Prostate gland (tissue), 2 donors: ENCODE measurements around the gene ZNF496. TPM values are rescaled to one million over a fixed set of nuclear protein-coding genes. Genes with fewer than 3 reads are reported as not detected.
"Not testable (repeated sequence)": the region's sequence is repeated elsewhere in the genome, so short reads cannot be mapped to it uniquely, and the experiment has no call there.

Source experiments
- DNase-seq: peaks from one replicate; pipeline ENCODE4 v3.0.0-alpha.2; 2019; ENCODE audit warnings: low spot score
- H3K27ac ChIP-seq, 2 donors: fragments of 200-600 bp; sonication (generic); 2 replicates each; pipeline ENCODE4 v1.5.1; 2017 to 2019
- H3K27me3 ChIP-seq: fragments of 200-600 bp; sonication (generic); replicated peaks from 2 replicates; pipeline ENCODE4 v1.5.1; 2019; ENCODE audit not compliant: insufficient read depth
- H3K36me3 ChIP-seq, 2 donors: fragments of 200-600 bp; sonication (generic); 1 replicate in 1 of 2; 2 replicates in 1 of 2; pipeline versions ENCODE4 v1.5.1 to v1.8.1; 2017 to 2019
- H3K4me1 ChIP-seq: fragments of 200-600 bp; sonication (generic); replicated peaks from 2 replicates; pipeline ENCODE4 v1.5.1; 2019
- H3K4me3 ChIP-seq, 2 donors: fragments of 200-600 bp; sonication (generic); 2 replicates each; pipeline ENCODE4 v1.5.1; 2017 to 2019
- H3K9me3 ChIP-seq: fragments of 200-600 bp; sonication (generic); 2 replicates; pipeline ENCODE4 v1.5.1; 2017
- CTCF ChIP-seq, 4 experiments: fragments of 200-600 bp in 2 of 4; fragments of 450-650 bp in 2 of 4; sonication (generic) in 2 of 4; IDR thresholded peaks; 1 replicate in 3 of 4; 2 replicates in 1 of 4; pipeline ENCODE4 v1.5.1; 2016 to 2019; ENCODE audit warnings: antibody characterized with exemption in 4 of 4, mild to moderate bottlenecking in 2 of 4, moderate library complexity in 2 of 4
- POLR2A ChIP-seq: fragments of 450-650 bp; IDR thresholded peaks from one replicate; pipeline ENCODE4 v1.6.1; 2016; ENCODE audit warnings: antibody characterized with exemption, mild to moderate bottlenecking
- POLR2AphosphoS5 ChIP-seq: sonication (generic); formaldehyde crosslinking; IDR thresholded peaks from one replicate; pipeline ENCODE4 v1.6.1; 2017; ENCODE audit warnings: antibody characterized with exemption
- WGBS: methylation state at CpG from one replicate; pipeline ENCODE4 v1.1.5; 2018; 5-methylcytosine and 5-hydroxymethylcytosine counted together
- intact Hi-C: fragments of 100-400 bp; cut with DNase I; formaldehyde crosslinking; loops from one replicate; pipeline ENCODE4 v1.14.2; 2022
- total RNA-seq, 2 donors: library from RNA; depleted of rRNA; stranded (reverse); fragments of >200 nt; gene quantifications; one replicate each; pipeline ENCODE4 v1.1.0, GENCODE V29; 2016

The ZNF496 gene
- total RNA-seq, 2 donors from 2014 or later: 32.1 to 68.2 TPM

DNA sequence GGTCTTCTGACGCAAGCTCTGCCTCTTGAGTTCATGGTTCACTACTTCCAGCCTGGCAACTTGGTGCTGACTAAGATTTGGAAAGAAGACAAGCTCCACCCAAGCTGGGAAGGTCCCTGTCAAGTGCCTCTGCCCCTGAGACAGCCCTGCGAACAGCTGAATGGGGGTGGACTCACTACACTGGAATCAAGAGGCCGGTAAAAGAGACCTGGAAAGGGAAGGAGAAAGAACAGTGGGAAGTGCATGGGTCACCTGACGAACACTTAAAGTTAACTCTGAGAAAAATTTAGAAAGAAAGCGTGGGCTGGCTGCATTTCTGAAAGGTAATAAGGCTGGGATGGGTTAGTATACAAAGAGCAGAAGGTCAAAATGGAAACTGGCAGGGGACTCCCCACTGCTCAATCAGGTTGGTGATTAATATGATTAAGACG lies 26.1 kb upstream of the ZNF496 start:
- Histone ChIP-seq H3K9me3 (no peaks in the 10 kb centered on the region), H3K4me3 (no peak overlapping the region), H3K27me3 (no peaks in the 10 kb centered on the region), H3K27ac (no peak overlapping the region), H3K4me1 (no peaks in the 10 kb centered on the region), H3K36me3 (no peaks in the 10 kb centered on the region)
- WGBS: 59% methylated on average over 6 of the region's 6 CpGs
- TF ChIP-seq POLR2A (no peak), POLR2AphosphoS5 (no peak), CTCF (IDR thresholded peaks at IDR 0.05) (no peak)
- intact Hi-C loops: no loop called here
- DNase-seq: no peak

DNA sequence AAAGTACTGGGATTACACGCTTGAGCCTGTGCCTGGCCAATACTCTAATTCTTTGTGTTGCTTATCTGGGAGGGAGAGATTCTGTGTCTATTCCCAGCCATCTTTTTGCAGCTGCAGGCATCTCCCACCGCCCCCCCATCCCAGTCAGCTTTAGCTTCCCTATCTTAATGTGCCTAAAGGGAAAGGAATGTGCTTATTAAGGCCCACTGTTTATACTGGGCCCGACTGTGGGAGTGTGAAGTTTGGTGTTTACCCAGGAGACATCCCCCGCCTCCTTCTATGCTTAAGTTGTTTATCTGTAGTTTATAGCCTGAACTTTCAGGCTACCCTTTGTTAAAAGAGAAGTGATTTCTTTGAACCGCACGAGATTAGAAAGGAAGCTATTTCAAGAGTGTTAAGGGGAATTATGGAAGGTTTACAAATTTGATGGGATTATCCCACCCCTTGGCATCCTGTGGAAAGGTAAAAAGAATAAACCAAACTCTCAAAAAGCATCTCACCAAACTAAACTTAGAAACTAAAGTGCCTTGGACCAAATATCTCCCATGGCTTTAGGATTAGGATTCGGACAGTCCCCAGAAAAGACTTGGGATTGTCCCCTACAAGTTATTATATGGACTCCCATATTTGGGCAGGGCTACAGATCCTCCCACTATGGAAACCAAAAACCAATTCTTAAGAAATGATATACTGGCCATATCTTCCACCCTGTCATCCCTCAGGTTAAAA lies 25.5 kb upstream of the ZNF496 start:
- no peaks in the 10 kb centered on the region for H3K4me1 ChIP-seq
- no peaks in the 10 kb centered on the region for H3K36me3 ChIP-seq
- no peaks in the 10 kb centered on the region for H3K27me3 ChIP-seq
- TF ChIP-seq POLR2AphosphoS5 (no peak), POLR2A (no peak), CTCF (IDR thresholded peaks at IDR 0.05) (no peak)
- no peak for DNase-seq
- intact Hi-C loops: no loop called here
- H3K9me3 ChIP-seq: no peaks in the 10 kb centered on the region
- H3K4me3 ChIP-seq: no peak overlapping the region
- H3K27ac ChIP-seq: no peak overlapping the region
- 21% methylated on average over 7 of the region's 7 CpGs for WGBS

DNA sequence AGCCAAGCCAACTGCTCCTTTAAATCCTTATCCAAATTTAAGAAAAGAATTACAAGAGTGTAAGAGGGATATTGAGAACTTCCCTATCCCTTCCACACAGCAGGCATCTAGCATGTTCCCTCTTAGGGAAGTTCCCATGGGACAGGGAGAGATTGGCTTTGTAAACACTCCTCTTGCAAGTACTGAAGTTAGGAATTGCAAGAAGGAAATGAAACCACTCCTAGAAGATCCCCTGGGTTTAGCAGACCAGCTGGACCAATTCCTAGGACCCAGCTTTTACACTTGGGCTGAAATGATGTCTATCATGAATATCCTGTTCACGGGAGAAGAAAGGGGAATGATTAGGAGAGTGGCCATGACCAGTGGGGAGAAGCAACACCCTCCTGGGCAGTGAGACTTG lies 23.5 kb upstream of the ZNF496 start:
- H3K27me3 ChIP-seq, H3K36me3 ChIP-seq, H3K9me3 ChIP-seq, intact Hi-C loops, H3K4me1 ChIP-seq, H3K27ac ChIP-seq, DNase-seq, H3K4me3 ChIP-seq: not testable (repeated sequence)
- WGBS: 100% methylated on average over 1 of the region's 1 CpG

- DNase-seq: no peak
- intact Hi-C loops: no loop called here
- no peaks in the 10 kb centered on the region for H3K4me1 ChIP-seq
- H3K27me3 ChIP-seq: no peaks in the 10 kb centered on the region
- H3K9me3 ChIP-seq: no peaks in the 10 kb centered on the region
- 97% methylated on average over 3 of the region's 3 CpGs for WGBS
- no peaks in the 10 kb centered on the region for H3K36me3 ChIP-seq
- TF ChIP-seq POLR2AphosphoS5 (no peak), POLR2A (no peak), CTCF (IDR thresholded peaks at IDR 0.05) (no peak)
- no peak overlapping the region for H3K4me3 ChIP-seq
- H3K27ac ChIP-seq: no peak overlapping the region
Observed at GRCh38 chr1:247352175-247352574, 20.5 kb upstream of the ZNF496 start.

- H3K4me3 ChIP-seq: no peak overlapping the region
- no peaks in the 10 kb centered on the region for H3K4me1 ChIP-seq
- no peaks in the 10 kb centered on the region for H3K9me3 ChIP-seq
- H3K27me3 ChIP-seq: no peaks in the 10 kb centered on the region
- 86% methylated on average over 1 of the region's 1 CpG for WGBS
- no peak for DNase-seq
- intact Hi-C loops: no loop called here
- H3K27ac ChIP-seq: no peak overlapping the region
- TF ChIP-seq CTCF (IDR thresholded peaks at IDR 0.05): no peak
- no peak for TF ChIP-seq POLR2A
- TF ChIP-seq POLR2AphosphoS5: no peak
- no peaks in the 10 kb centered on the region for H3K36me3 ChIP-seq
Observed at GRCh38 chr1:247350587-247350986, 18.9 kb upstream of the ZNF496 start.
